Transverse colon (tissue), 4 donors: Measurements from ENCODE around the gene DNAH5. TPM values are rescaled to one million over a fixed set of nuclear protein-coding genes. Genes with fewer than 3 reads are reported as not detected.

Experiments used
- DNase-seq: peaks from one replicate; pipeline ENCODE4 v3.0.0-alpha.2; 2019
- H3K27ac ChIP-seq, 4 donors: fragments of 200-600 bp; sonication (generic); 2 replicates each; pipeline ENCODE4 v1.5.1; 2016 to 2018; ENCODE audit warnings: inconsistent platforms in 4 of 4
- H3K27me3 ChIP-seq: fragments of 200-600 bp; sonication (generic); 2 replicates; pipeline ENCODE4 v1.5.1; 2017; ENCODE audit warnings: inconsistent platforms
- H3K36me3 ChIP-seq, 4 donors: fragments of 200-600 bp; sonication (generic); 2 replicates each; pipeline ENCODE4 v1.5.1; 2017 to 2019; ENCODE audit warnings: inconsistent platforms in 4 of 4
- H3K4me1 ChIP-seq, 4 donors: fragments of 200-600 bp; sonication (generic); 2 replicates each; pipeline ENCODE4 v1.5.1; 2017 to 2020; ENCODE audit warnings: inconsistent platforms in 4 of 4
- H3K4me3 ChIP-seq, 4 donors: fragments of 200-600 bp; sonication (generic); 1 replicate in 1 of 4; 2 replicates in 3 of 4; pipeline versions ENCODE4 v1.5.1 to v1.6.1; 2017 to 2019; ENCODE audit warnings: inconsistent platforms in 4 of 4
- H3K9me3 ChIP-seq, 2 donors: fragments of 200-600 bp; sonication (generic); 2 replicates each; pipeline ENCODE4 v1.5.1; 2017 to 2019; ENCODE audit warnings: inconsistent platforms in 2 of 2
- CTCF ChIP-seq, 5 experiments: fragments of 200-600 bp in 3 of 5; fragments of 450-650 bp in 2 of 5; sonication (generic) in 3 of 5; IDR thresholded peaks; 1 replicate in 2 of 5; 2 replicates in 3 of 5; pipeline ENCODE4 v1.5.1; 2016 to 2017; ENCODE audit warnings: antibody characterized with exemption in 5 of 5, inconsistent platforms in 3 of 5, mild to moderate bottlenecking in 2 of 5, moderate library complexity in 1 of 5
- EP300 ChIP-seq: sonication (generic); formaldehyde crosslinking; IDR thresholded peaks from one replicate; pipeline ENCODE4 v1.6.1; 2017; ENCODE audit warnings: antibody characterized with exemption, low read depth
- POLR2A ChIP-seq: fragments of 450-650 bp; IDR thresholded peaks from one replicate; pipeline ENCODE4 v1.6.1; 2016; ENCODE audit warnings: antibody characterized with exemption, mild to moderate bottlenecking, moderate library complexity
- POLR2AphosphoS5 ChIP-seq, 3 donors: sonication (generic); formaldehyde crosslinking; IDR thresholded peaks; one replicate each; pipeline ENCODE4 v1.6.1; 2016; ENCODE audit warnings: antibody characterized with exemption in 3 of 3
- WGBS, 2 donors: methylation state at CpG; one replicate each; pipeline ENCODE4 v1.1.5; 2018; ENCODE audit warnings: low coverage in 1 of 2; 5-methylcytosine and 5-hydroxymethylcytosine counted together
- in situ Hi-C, 4 donors: fragments of 200-750 bp; cut with MboI; loops; one replicate each; pipeline versions ENCODE4 v1.15.0 to v1.15.1; 2017; ENCODE audit warnings: low sequenced_read_pairs in 3 of 4, low pct_ligation_motif_present in 1 of 4, low pct_unique_long_range_greater_than_20kb in 1 of 4
- intact Hi-C: fragments of 100-400 bp; cut with DNase I; formaldehyde crosslinking; loops from one replicate; pipeline ENCODE4 v1.15.1; 2023; ENCODE audit warnings: low total_unique reads
- total RNA-seq, 4 donors: library from RNA; depleted of rRNA; stranded (reverse); fragments of >200 nt; gene quantifications; one replicate each; pipeline ENCODE4 v1.1.0, GENCODE V29; 2016

DNAH5 gene
- total RNA-seq, 4 donors from 2014 or later, result 0.20 to 1.5 (median 0.53) TPM

- intact Hi-C loops, result no loop called here
- Histone ChIP-seq H3K36me3 (no peaks in the 10 kb centered on the region), H3K27ac (no peak overlapping the region), H3K27me3 (no peaks in the 10 kb centered on the region), H3K4me1 (no peaks in the 10 kb centered on the region), H3K4me3 (no peak overlapping the region), H3K9me3 (no peaks in the 10 kb centered on the region)
- no peak for TF ChIP-seq EP300
- TF ChIP-seq POLR2A, result no peak
- no peak for TF ChIP-seq POLR2AphosphoS5 (IDR thresholded peaks at IDR 0.05)
- no peak for TF ChIP-seq CTCF (IDR thresholded peaks at IDR 0.05)
- DNase-seq, result no peak
- in situ Hi-C loops, result no loop called here
- 70 to 83% methylated on average over 10 to 13 of the region's 13 CpGs for WGBS, 2 donors
Measured at GRCh38 chr5:13910637-13911288, 33.7 kb downstream of the DNAH5 start.

GRCh38 chr5:13910201-13910600 is 34.3 kb downstream of the DNAH5 start:
- TF ChIP-seq CTCF (IDR thresholded peaks at IDR 0.05), result no peak
- TF ChIP-seq EP300, result no peak
- no peak for TF ChIP-seq POLR2A
- TF ChIP-seq POLR2AphosphoS5 (IDR thresholded peaks at IDR 0.05), result no peak
- in situ Hi-C loops (no loop called here), intact Hi-C loops (no loop called here)
- Histone ChIP-seq H3K9me3 (no peaks in the 10 kb centered on the region), H3K36me3 (no peaks in the 10 kb centered on the region), H3K4me3 (no peak overlapping the region), H3K27me3 (no peaks in the 10 kb centered on the region), H3K27ac (no peak overlapping the region), H3K4me1 (no peaks in the 10 kb centered on the region)
- WGBS, 2 donors, result 56 to 81% methylated on average over 2 of the region's 2 CpGs
- no peak for DNase-seq

- Histone ChIP-seq H3K27me3 (no peaks in the 10 kb centered on the region), H3K9me3 (no peaks in the 10 kb centered on the region), H3K36me3 (no peaks in the 10 kb centered on the region), H3K4me1 (no peaks in the 10 kb centered on the region), H3K27ac (no peak overlapping the region), H3K4me3 (no peak overlapping the region)
- intact Hi-C loops (no loop called here), in situ Hi-C loops (no loop called here)
- DNase-seq, result no peak
- 79% methylated on average over 1 of the region's 1 CpG; no CpG with 5 or more reads in 1 of the 2 donors for WGBS, 2 donors
- TF ChIP-seq POLR2AphosphoS5 (IDR thresholded peaks at IDR 0.05) (no peak), EP300 (no peak), CTCF (IDR thresholded peaks at IDR 0.05) (no peak), POLR2A (no peak)
Measured at GRCh38 chr5:13909271-13909670, 35.2 kb downstream of the DNAH5 start.

- no peak for DNase-seq
- no peak for TF ChIP-seq CTCF (IDR thresholded peaks at IDR 0.05)
- TF ChIP-seq POLR2AphosphoS5 (IDR thresholded peaks at IDR 0.05), result no peak
- no peak for TF ChIP-seq POLR2A
- no peak for TF ChIP-seq EP300
- intact Hi-C loops, result no loop called here
- no peak overlapping the region for H3K27ac ChIP-seq
- H3K27me3 ChIP-seq, result no peaks in the 10 kb centered on the region
- no peak overlapping the region for H3K4me3 ChIP-seq
- no peaks in the 10 kb centered on the region for H3K36me3 ChIP-seq
- WGBS, 2 donors, result 88 to 91% methylated on average over 4 to 6 of the region's 6 CpGs
- in situ Hi-C loops, result no loop called here
- H3K9me3 ChIP-seq, result no peaks in the 10 kb centered on the region
- no peaks in the 10 kb centered on the region for H3K4me1 ChIP-seq
Measured at GRCh38 chr5:13898569-13898968, 45.9 kb downstream of the DNAH5 start.
